Stimulated activated CD8-positive, alpha-beta memory T cell treated with anti-CD3 and anti-CD28 coated beads, Interleukin-4, amount 100 ng/mL, for 48 hours (primary cell): ENCODE data around the gene POR.
A peak's percentile ranks its signal among the peaks of the same experiment; 100 is the strongest.
"Not testable (repeated sequence)": the region's sequence is repeated elsewhere in the genome, so short reads cannot be mapped to it uniquely, and the experiment has no call there.

ENCODE experiments used
- DNase-seq: peaks from one replicate; pipeline ENCODE4 v3.0.0-alpha.2; 2020

The POR gene

GRCh38 chr7:75993689-75994387 lies 78.9 kb downstream of the POR start:
- DNase-seq, result no peak

- peak; percentile 96 for DNase-seq
Observed at GRCh38 chr7:75994388-75995051, 79.6 kb downstream of the POR start, which contains the start of gene TMEM120A. Gene TMEM120A (minus strand): TSS chr7:75994595. CDS start chr7:75994570, 25 bp downstream.

GRCh38 chr7:75995052-75995471 lies 80.1 kb downstream of the POR start:
- DNase-seq, result no peak

GRCh38 chr7:75995996-75996395 lies 81.0 kb downstream of the POR start:
- DNase-seq, result no peak

GRCh38 chr7:75996476-75996875 lies 81.5 kb downstream of the POR start:
- DNase-seq, result no peak

- no peak for DNase-seq
Observed at GRCh38 chr7:75998038-75998437, 83.1 kb downstream of the POR start.

- DNase-seq, result no peak
Observed at GRCh38 chr7:76000566-76000965, 85.6 kb downstream of the POR start.

- DNase-seq, result no peak
Observed at GRCh38 chr7:76002139-76002538, 87.2 kb downstream of the POR start.

GRCh38 chr7:76002822-76003221 lies 87.9 kb downstream of the POR start:
- DNase-seq, result no peak

GRCh38 chr7:76003351-76003750 lies 88.4 kb downstream of the POR start:
- no peak for DNase-seq

- not testable (repeated sequence) for DNase-seq
Observed at GRCh38 chr7:76005004-76005403, 90.0 kb downstream of the POR start.

GRCh38 chr7:76008156-76008687 lies 93.3 kb downstream of the POR start:
- no peak for DNase-seq

- DNase-seq, result no peak
Observed at GRCh38 chr7:76009672-76010600, 95.0 kb downstream of the POR start.

GRCh38 chr7:76011442-76011861 lies 96.5 kb downstream of the POR start:
- DNase-seq, result no peak

- no peak for DNase-seq
Observed at GRCh38 chr7:76016191-76016947, 101.4 kb downstream of the POR start.

GRCh38 chr7:76018520-76018919 lies 103.6 kb downstream of the POR start:
- DNase-seq, result not testable (repeated sequence)

GRCh38 chr7:76020031-76020714 lies 105.2 kb downstream of the POR start:
- DNase-seq, result peak; percentile 86

- DNase-seq, result no peak
Observed at GRCh38 chr7:76022026-76022780, 107.2 kb downstream of the POR start.

GRCh38 chr7:76023002-76023401 lies 108.0 kb downstream of the POR start:
- DNase-seq, result no peak

GRCh38 chr7:76029682-76030081 lies 114.7 kb downstream of the POR start:
- DNase-seq, result not testable (repeated sequence)

GRCh38 chr7:76031964-76032363 lies 117.0 kb downstream of the POR start:
- no peak for DNase-seq
